ENCODE data around the gene CFAP45. TPM values are rescaled to one million over a fixed set of nuclear protein-coding genes. Genes with fewer than 3 reads are reported as not detected.

The CFAP45 gene
- total RNA-seq, 4 donors from 2014 or later = 0.32 TPM; not detected in 3

DNA sequence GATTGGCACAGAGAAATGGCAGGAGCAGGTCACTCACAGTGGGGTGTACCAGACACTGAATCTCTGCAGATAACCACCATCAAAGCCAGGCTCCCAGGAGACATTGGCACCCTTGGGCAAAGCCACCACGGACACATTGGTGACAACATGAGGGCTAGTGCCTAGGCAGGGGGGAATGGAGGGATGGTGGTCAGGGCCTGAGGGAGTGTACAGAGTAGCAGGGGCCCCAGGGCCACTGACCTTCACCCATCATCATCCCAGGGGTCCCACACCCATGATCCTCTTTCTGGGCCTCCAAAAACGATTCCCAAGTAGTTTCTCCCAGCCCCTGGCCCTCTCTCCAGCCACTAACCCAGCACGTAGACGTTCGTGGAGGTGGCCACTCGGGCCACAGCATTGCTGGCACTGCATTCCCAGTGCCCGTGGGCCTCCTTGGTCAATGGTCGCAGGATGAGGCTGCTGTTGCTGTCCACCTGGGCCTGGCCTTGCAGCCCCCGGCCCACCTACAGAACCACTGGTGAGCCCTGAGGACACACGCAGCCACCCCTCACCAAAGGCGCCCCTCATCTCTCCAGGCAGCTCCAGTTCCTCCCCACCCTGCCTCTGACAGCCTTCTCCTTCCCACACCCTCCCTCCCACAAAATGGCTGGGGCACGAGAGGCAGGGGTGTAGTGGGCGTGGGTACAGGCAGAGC lies 31.3 kb upstream of the CFAP45 start:
- Histone ChIP-seq H3K4me3 (no peak overlapping the region), H3K36me3 (no peaks in the 10 kb centered on the region), H3K9me3 (no peaks in the 10 kb centered on the region), H3K27ac (no peak overlapping the region), H3K4me1 (peaks cover 0 to 5% (median 4%) of the 10 kb centered on the region in 4 donors), H3K27me3 (no peaks in the 10 kb centered on the region)
- in situ Hi-C loops (cut with MboI; ENCODE audit: low pct_ligation_motif_present in 1 of 4, low pct_unique_long_range_greater_than_20kb in 1 of 4, low sequenced_read_pairs in 3 of 4) (loop anchor here in 1 of 4 donors (10.0 kb wide), 1 partner anchor 74 kb away; no protein-coding TSS in a partner anchor), intact Hi-C loops (cut with DNase I; ENCODE audit: low total_unique reads) (no loop called here)
- DNase-seq = no peak
- 86 to 100% methylated on average over 1 to 13 of the region's 13 CpGs for WGBS, 2 donors (ENCODE audit: low coverage in 1 of 2)
- no peak for TF ChIP-seq EP300 (IDR thresholded peaks at IDR 0.05; ENCODE audit: low read depth)
- TF ChIP-seq POLR2AphosphoS5 (IDR thresholded peaks at IDR 0.05) = no peak
- no peak for TF ChIP-seq POLR2A (IDR thresholded peaks at IDR 0.05)

DNA sequence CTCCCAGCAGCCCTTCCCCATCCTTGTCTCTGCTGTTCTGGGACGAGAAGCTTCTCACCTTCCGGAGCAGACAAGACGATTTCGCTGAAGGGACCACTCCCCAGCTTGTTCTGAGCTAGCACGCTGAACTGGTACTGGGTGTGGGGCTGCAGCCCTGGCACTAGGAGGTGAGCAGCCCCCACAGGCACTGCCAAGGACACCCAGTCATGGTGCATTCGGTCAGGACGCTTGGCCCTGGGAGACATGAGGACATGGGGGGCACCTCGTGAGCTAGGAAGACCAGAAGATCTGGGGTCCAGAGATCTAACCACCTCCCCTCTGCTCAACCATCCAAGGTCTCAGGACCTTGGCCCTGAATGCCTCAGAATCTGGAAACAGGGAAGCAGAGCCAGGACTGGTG lies 30.7 kb upstream of the CFAP45 start:
- peaks cover 0 to 9% (median 7%) of the 10 kb centered on the region in 4 donors for H3K4me1 ChIP-seq
- intact Hi-C loops (cut with DNase I; ENCODE audit: low total_unique reads) = no loop called here
- in situ Hi-C loops (cut with MboI; ENCODE audit: low pct_ligation_motif_present in 1 of 4, low pct_unique_long_range_greater_than_20kb in 1 of 4, low sequenced_read_pairs in 3 of 4) = loop anchor here in 1 of 4 donors (10.0 kb wide), 1 partner anchor 74 kb away; no protein-coding TSS in a partner anchor
- H3K27ac ChIP-seq = no peak overlapping the region
- DNase-seq = no peak
- H3K36me3 ChIP-seq = no peaks in the 10 kb centered on the region
- no peaks in the 10 kb centered on the region for H3K27me3 ChIP-seq
- TF ChIP-seq EP300 (IDR thresholded peaks at IDR 0.05; ENCODE audit: low read depth) (no peak), POLR2AphosphoS5 (IDR thresholded peaks at IDR 0.05) (no peak), POLR2A (IDR thresholded peaks at IDR 0.05) (no peak)
- TF ChIP-seq, protein P1, sequence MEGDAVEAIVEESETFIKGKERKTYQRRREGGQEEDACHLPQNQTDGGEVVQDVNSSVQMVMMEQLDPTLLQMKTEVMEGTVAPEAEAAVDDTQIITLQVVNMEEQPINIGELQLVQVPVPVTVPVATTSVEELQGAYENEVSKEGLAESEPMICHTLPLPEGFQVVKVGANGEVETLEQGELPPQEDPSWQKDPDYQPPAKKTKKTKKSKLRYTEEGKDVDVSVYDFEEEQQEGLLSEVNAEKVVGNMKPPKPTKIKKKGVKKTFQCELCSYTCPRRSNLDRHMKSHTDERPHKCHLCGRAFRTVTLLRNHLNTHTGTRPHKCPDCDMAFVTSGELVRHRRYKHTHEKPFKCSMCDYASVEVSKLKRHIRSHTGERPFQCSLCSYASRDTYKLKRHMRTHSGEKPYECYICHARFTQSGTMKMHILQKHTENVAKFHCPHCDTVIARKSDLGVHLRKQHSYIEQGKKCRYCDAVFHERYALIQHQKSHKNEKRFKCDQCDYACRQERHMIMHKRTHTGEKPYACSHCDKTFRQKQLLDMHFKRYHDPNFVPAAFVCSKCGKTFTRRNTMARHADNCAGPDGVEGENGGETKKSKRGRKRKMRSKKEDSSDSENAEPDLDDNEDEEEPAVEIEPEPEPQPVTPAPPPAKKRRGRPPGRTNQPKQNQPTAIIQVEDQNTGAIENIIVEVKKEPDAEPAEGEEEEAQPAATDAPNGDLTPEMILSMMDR (IDR thresholded peaks at IDR 0.05) = no peak
- H3K4me3 ChIP-seq = no peak overlapping the region
- WGBS, 2 donors (ENCODE audit: low coverage in 1 of 2) = 94% methylated on average over 8 of the region's 8 CpGs; no CpG with 5 or more reads in 1 of the 2 donors
- H3K9me3 ChIP-seq = no peaks in the 10 kb centered on the region

DNA sequence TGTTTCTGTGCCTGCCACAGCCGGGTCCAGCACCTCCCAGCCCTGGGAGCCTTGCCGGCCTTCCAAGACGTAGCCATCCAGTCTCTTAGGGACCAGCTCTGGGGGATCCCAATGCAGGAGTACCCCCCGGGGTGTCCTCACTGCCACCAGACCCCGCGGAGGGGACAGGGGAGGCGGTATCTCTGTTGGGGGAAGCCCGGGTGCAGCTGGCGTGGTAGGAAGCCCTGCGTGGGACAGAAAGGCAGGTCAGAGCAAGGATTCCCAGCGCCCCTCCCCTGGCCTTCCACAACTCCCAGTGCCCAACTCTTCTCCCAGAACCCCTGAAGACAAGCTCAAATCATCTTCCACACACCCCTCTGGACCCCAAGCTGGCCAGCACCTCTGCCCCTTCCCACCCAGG lies 30.3 kb upstream of the CFAP45 start:
- 80 to 85% methylated on average over 2 to 11 of the region's 11 CpGs for WGBS, 2 donors (ENCODE audit: low coverage in 1 of 2)
- Histone ChIP-seq H3K27ac (no peak overlapping the region), H3K4me1 (peaks cover 0 to 10% (median 7%) of the 10 kb centered on the region in 4 donors), H3K4me3 (no peak overlapping the region), H3K27me3 (no peaks in the 10 kb centered on the region), H3K9me3 (no peaks in the 10 kb centered on the region), H3K36me3 (no peaks in the 10 kb centered on the region)
- TF ChIP-seq EP300 (IDR thresholded peaks at IDR 0.05; ENCODE audit: low read depth) = no peak
- TF ChIP-seq, protein P1 (IDR thresholded peaks at IDR 0.05) = no peak
- no peak for TF ChIP-seq POLR2AphosphoS5 (IDR thresholded peaks at IDR 0.05)
- TF ChIP-seq POLR2A (IDR thresholded peaks at IDR 0.05) = no peak
- no peak for DNase-seq
- in situ Hi-C loops (cut with MboI; ENCODE audit: low pct_ligation_motif_present in 1 of 4, low pct_unique_long_range_greater_than_20kb in 1 of 4, low sequenced_read_pairs in 3 of 4) (loop anchor here in 1 of 4 donors (10.0 kb wide), 1 partner anchor 75 kb away; no protein-coding TSS in a partner anchor), intact Hi-C loops (cut with DNase I; ENCODE audit: low total_unique reads) (no loop called here)

DNA sequence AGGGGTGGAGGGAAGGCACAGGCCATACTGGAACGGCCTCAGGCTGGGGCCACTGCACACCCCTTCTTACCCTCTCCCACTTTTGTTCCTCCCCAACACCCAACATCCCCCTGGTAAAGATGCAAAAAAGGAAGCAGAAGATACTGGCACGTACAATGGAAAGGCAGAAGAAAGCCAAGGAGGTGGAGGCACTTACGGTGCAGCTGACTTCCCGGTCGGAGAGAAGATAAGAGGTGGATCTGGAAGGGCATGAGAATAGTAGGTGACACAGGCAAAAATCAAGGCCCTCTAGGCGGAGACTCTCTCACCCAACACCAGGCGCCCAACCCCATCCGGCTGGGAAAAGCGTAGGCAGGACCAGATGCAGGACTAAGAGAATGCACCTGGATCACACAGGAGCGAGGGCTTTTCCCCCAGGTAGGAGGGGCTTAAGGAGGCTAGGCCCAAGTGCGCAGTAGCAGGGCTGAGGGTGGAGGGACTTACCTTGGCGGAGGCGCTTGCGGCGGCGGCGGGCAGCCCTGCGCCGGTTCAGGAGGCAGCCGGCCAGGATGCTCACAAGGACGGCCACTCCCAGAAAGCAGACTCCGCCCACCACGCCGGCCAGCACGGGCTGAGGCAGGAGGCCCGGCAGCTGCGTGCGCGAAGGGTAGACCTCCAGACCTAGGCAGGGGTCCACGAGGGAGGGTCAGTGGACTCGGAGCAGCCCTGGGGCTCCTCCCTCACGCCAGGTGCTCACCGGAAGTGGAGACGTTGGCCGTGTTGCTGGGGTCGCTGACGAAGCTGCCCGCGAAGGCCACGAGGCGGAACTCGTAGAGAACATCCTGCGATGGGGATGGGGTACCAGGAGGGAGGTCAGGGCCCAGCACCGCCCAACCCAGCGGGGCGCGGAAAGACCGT lies 29.4 kb upstream of the CFAP45 start:
- Histone ChIP-seq H3K27me3 (no peaks in the 10 kb centered on the region), H3K9me3 (no peaks in the 10 kb centered on the region), H3K4me1 (peaks cover 0 to 10% (median 7%) of the 10 kb centered on the region in 4 donors), H3K36me3 (no peaks in the 10 kb centered on the region), H3K4me3 (no peak overlapping the region), H3K27ac (no peak overlapping the region)
- no peak for TF ChIP-seq POLR2A (IDR thresholded peaks at IDR 0.05)
- TF ChIP-seq EP300 (IDR thresholded peaks at IDR 0.05; ENCODE audit: low read depth) = no peak
- no peak for TF ChIP-seq POLR2AphosphoS5 (IDR thresholded peaks at IDR 0.05)
- TF ChIP-seq, protein P1 (IDR thresholded peaks at IDR 0.05) = no peak
- no peak for DNase-seq
- WGBS, 2 donors (ENCODE audit: low coverage in 1 of 2) = 87 to 89% methylated on average over 21 to 48 of the region's 48 CpGs
- in situ Hi-C loops (cut with MboI; ENCODE audit: low pct_ligation_motif_present in 1 of 4, low pct_unique_long_range_greater_than_20kb in 1 of 4, low sequenced_read_pairs in 3 of 4) = loop anchor here in 1 of 4 donors (10.0 kb wide), 1 partner anchor 75 kb away; no protein-coding TSS in a partner anchor
- intact Hi-C loops (cut with DNase I; ENCODE audit: low total_unique reads) = no loop called here
